SJCRH30 (cell line): ENCODE results near the gene RAMP3. TPM values are rescaled to one million over a fixed set of nuclear protein-coding genes. Genes with fewer than 3 reads are reported as not detected.
A peak's percentile ranks its signal among the peaks of the same experiment; 100 is the strongest.

Experiments
- DNase-seq, 2 experiments: peaks; one replicate each; pipeline ENCODE4 v3.0.0-alpha.2; 2015 to 2020
- H3K27ac ChIP-seq: fragments of 250-450 bp; sonication (Bioruptor Pico); 2 replicates; pipeline ENCODE4 v1.5.1; 2020; ENCODE audit warnings: mild to moderate bottlenecking, moderate library complexity
- H3K27me3 ChIP-seq: fragments of 250-450 bp; sonication (Bioruptor Pico); 2 replicates; pipeline ENCODE4 v1.5.1; 2020; ENCODE audit warnings: mild to moderate bottlenecking, moderate library complexity
- H3K36me3 ChIP-seq: fragments of 250-450 bp; sonication (Bioruptor Pico); 2 replicates; pipeline ENCODE4 v1.5.1; 2020; ENCODE audit warnings: mild to moderate bottlenecking, moderate library complexity
- H3K4me1 ChIP-seq: fragments of 250-450 bp; sonication (Bioruptor Pico); 2 replicates; pipeline ENCODE4 v1.5.1; 2020; ENCODE audit warnings: mild to moderate bottlenecking, moderate library complexity
- H3K4me3 ChIP-seq: fragments of 250-450 bp; sonication (Bioruptor Pico); 2 replicates; pipeline ENCODE4 v1.5.1; 2020; ENCODE audit warnings: mild to moderate bottlenecking, moderate library complexity
- H3K9me3 ChIP-seq: fragments of 250-450 bp; sonication (Bioruptor Pico); replicated peaks from 2 replicates; pipeline ENCODE4 v1.5.1; 2020; ENCODE audit warnings: mild to moderate bottlenecking, moderate library complexity
- total RNA-seq: library from RNA; depleted of rRNA; stranded (reverse); fragments of >200 nt; shearing (Covaris generic); gene quantifications from 2 replicates; pipeline ENCODE4 v1.2.3, GENCODE V29; 2014

The RAMP3 gene
- total RNA-seq, 1 experiment from 2014 or later, result not detected

GRCh38 chr7:45125193-45125904, 32.2 kb upstream of the RAMP3 start:
- Histone ChIP-seq H3K4me1 (no peaks in the 10 kb centered on the region), H3K27ac (no peak overlapping the region), H3K27me3 (peaks cover 16% of the 10 kb centered on the region), H3K36me3 (no peaks in the 10 kb centered on the region), H3K4me3 (no peak overlapping the region), H3K9me3 (no peaks in the 10 kb centered on the region)
- DNase-seq, result no peak

- Histone ChIP-seq H3K4me3 (no peak overlapping the region), H3K27me3 (peaks cover 18% of the 10 kb centered on the region), H3K9me3 (no peaks in the 10 kb centered on the region), H3K4me1 (no peaks in the 10 kb centered on the region), H3K27ac (no peak overlapping the region), H3K36me3 (no peaks in the 10 kb centered on the region)
- no peak for DNase-seq
These were observed 31.4 kb upstream of the RAMP3 start for GRCh38 chr7:45126201-45126600.

- Histone ChIP-seq H3K9me3 (no peaks in the 10 kb centered on the region), H3K4me3 (no peak overlapping the region), H3K36me3 (no peaks in the 10 kb centered on the region), H3K27ac (no peak overlapping the region), H3K4me1 (no peaks in the 10 kb centered on the region), H3K27me3 (peaks cover 18% of the 10 kb centered on the region)
- DNase-seq, result no peak
These were observed 30.7 kb upstream of the RAMP3 start for GRCh38 chr7:45126920-45127319.

- Histone ChIP-seq H3K36me3 (no peaks in the 10 kb centered on the region), H3K4me3 (no peak overlapping the region), H3K4me1 (no peaks in the 10 kb centered on the region), H3K27me3 (peaks cover 18% of the 10 kb centered on the region), H3K27ac (no peak overlapping the region), H3K9me3 (no peaks in the 10 kb centered on the region)
- no peak for DNase-seq
These were observed 28.3 kb upstream of the RAMP3 start for GRCh38 chr7:45129181-45129800.

- DNase-seq, result no peak
- no peak overlapping the region for H3K4me3 ChIP-seq
- H3K36me3 ChIP-seq, result no peaks in the 10 kb centered on the region
- H3K4me1 ChIP-seq, result no peaks in the 10 kb centered on the region
- peaks cover 14% of the 10 kb centered on the region for H3K27me3 ChIP-seq
- H3K27ac ChIP-seq, result no peak overlapping the region
- H3K9me3 ChIP-seq, result no peaks in the 10 kb centered on the region
These were observed 27.7 kb upstream of the RAMP3 start for GRCh38 chr7:45129906-45130305.

GRCh38 chr7:45130910-45131309, 26.7 kb upstream of the RAMP3 start:
- no peak for DNase-seq
- H3K9me3 ChIP-seq, result no peaks in the 10 kb centered on the region
- peaks cover 14% of the 10 kb centered on the region for H3K27me3 ChIP-seq
- no peaks in the 10 kb centered on the region for H3K36me3 ChIP-seq
- no peak overlapping the region for H3K27ac ChIP-seq
- no peak overlapping the region for H3K4me3 ChIP-seq
- H3K4me1 ChIP-seq, result no peaks in the 10 kb centered on the region

GRCh38 chr7:45131891-45132290, 25.7 kb upstream of the RAMP3 start:
- no peaks in the 10 kb centered on the region for H3K9me3 ChIP-seq
- DNase-seq, result no peak
- no peaks in the 10 kb centered on the region for H3K4me1 ChIP-seq
- no peaks in the 10 kb centered on the region for H3K36me3 ChIP-seq
- H3K4me3 ChIP-seq, result no peak overlapping the region
- H3K27ac ChIP-seq, result no peak overlapping the region
- peaks cover 14% of the 10 kb centered on the region for H3K27me3 ChIP-seq

GRCh38 chr7:45132708-45133320, 24.8 kb upstream of the RAMP3 start:
- Histone ChIP-seq H3K36me3 (no peaks in the 10 kb centered on the region), H3K27ac (no peak overlapping the region), H3K4me1 (no peaks in the 10 kb centered on the region), H3K4me3 (no peak overlapping the region), H3K9me3 (no peaks in the 10 kb centered on the region), H3K27me3 (peaks cover 14% of the 10 kb centered on the region)
- DNase-seq, result no peak

- DNase-seq, result no peak
- H3K9me3 ChIP-seq, result no peaks in the 10 kb centered on the region
- no peak overlapping the region for H3K27ac ChIP-seq
- no peak overlapping the region for H3K4me3 ChIP-seq
- no peaks in the 10 kb centered on the region for H3K4me1 ChIP-seq
- H3K27me3 ChIP-seq, result peaks cover 14% of the 10 kb centered on the region
- no peaks in the 10 kb centered on the region for H3K36me3 ChIP-seq
These were observed 24.2 kb upstream of the RAMP3 start for GRCh38 chr7:45133352-45133751.

GRCh38 chr7:45133877-45134276, 23.7 kb upstream of the RAMP3 start:
- H3K27me3 ChIP-seq, result peaks cover 14% of the 10 kb centered on the region
- no peak overlapping the region for H3K27ac ChIP-seq
- H3K4me3 ChIP-seq, result no peak overlapping the region
- no peaks in the 10 kb centered on the region for H3K9me3 ChIP-seq
- no peaks in the 10 kb centered on the region for H3K36me3 ChIP-seq
- no peaks in the 10 kb centered on the region for H3K4me1 ChIP-seq
- no peak for DNase-seq

GRCh38 chr7:45136106-45137060, 21.2 kb upstream of the RAMP3 start:
- H3K36me3 ChIP-seq, result no peaks in the 10 kb centered on the region
- no peaks in the 10 kb centered on the region; the same call in 1 of the 2 replicates for H3K27me3 ChIP-seq
- H3K9me3 ChIP-seq, result no peaks in the 10 kb centered on the region
- DNase-seq, result peak; percentile 53 to 91
- H3K4me3 ChIP-seq, result no peak overlapping the region
- H3K27ac ChIP-seq, result no peak overlapping the region
- no peaks in the 10 kb centered on the region for H3K4me1 ChIP-seq

- Histone ChIP-seq H3K4me3 (no peak overlapping the region), H3K36me3 (no peaks in the 10 kb centered on the region), H3K27ac (no peak overlapping the region), H3K27me3 (no peaks in the 10 kb centered on the region), H3K9me3 (no peaks in the 10 kb centered on the region), H3K4me1 (no peaks in the 10 kb centered on the region)
- DNase-seq, result no peak
These were observed 18.9 kb upstream of the RAMP3 start for GRCh38 chr7:45138433-45139267.

- H3K4me3 ChIP-seq, result no peak overlapping the region
- no peaks in the 10 kb centered on the region for H3K36me3 ChIP-seq
- no peak overlapping the region for H3K27ac ChIP-seq
- H3K4me1 ChIP-seq, result no peaks in the 10 kb centered on the region
- H3K27me3 ChIP-seq, result no peaks in the 10 kb centered on the region
- no peak for DNase-seq
- no peaks in the 10 kb centered on the region for H3K9me3 ChIP-seq
These were observed 16.8 kb upstream of the RAMP3 start for GRCh38 chr7:45140827-45141226.

- Histone ChIP-seq H3K4me3 (no peak overlapping the region), H3K9me3 (no peaks in the 10 kb centered on the region), H3K36me3 (no peaks in the 10 kb centered on the region), H3K27me3 (peaks cover 13% of the 10 kb centered on the region), H3K4me1 (no peaks in the 10 kb centered on the region), H3K27ac (no peak overlapping the region)
- DNase-seq, result no peak
These were observed 14.0 kb upstream of the RAMP3 start for GRCh38 chr7:45143616-45144015.
